ENCODE measurements around the gene BCL2L2. TPM values are rescaled to one million over a fixed set of nuclear protein-coding genes. Genes with fewer than 3 reads are reported as not detected.

The BCL2L2 gene
- total and polyA plus RNA-seq, 12 donors = 16.8 to 44.9 (median 36.4) TPM

- 0% methylated on average over 25 of the region's 25 CpGs for WGBS, 2 donors
- Histone ChIP-seq H3K4me3 (peak overlapping the region; percentile 66 to 94 (median 81)), H3K9me3 (no peaks in the 10 kb centered on the region), H3K36me3 (peaks cover 0 to 26% (median 0%) of the 10 kb centered on the region in 9 donors), H3K27ac (peak overlapping the region; percentile 81 to 100 (median 98)), H3K4me1 (peaks cover 7 to 54% (median 41%) of the 10 kb centered on the region in 9 donors), H3K27me3 (no peaks in the 10 kb centered on the region)
- TF ChIP-seq, protein P1, sequence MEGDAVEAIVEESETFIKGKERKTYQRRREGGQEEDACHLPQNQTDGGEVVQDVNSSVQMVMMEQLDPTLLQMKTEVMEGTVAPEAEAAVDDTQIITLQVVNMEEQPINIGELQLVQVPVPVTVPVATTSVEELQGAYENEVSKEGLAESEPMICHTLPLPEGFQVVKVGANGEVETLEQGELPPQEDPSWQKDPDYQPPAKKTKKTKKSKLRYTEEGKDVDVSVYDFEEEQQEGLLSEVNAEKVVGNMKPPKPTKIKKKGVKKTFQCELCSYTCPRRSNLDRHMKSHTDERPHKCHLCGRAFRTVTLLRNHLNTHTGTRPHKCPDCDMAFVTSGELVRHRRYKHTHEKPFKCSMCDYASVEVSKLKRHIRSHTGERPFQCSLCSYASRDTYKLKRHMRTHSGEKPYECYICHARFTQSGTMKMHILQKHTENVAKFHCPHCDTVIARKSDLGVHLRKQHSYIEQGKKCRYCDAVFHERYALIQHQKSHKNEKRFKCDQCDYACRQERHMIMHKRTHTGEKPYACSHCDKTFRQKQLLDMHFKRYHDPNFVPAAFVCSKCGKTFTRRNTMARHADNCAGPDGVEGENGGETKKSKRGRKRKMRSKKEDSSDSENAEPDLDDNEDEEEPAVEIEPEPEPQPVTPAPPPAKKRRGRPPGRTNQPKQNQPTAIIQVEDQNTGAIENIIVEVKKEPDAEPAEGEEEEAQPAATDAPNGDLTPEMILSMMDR (IDR thresholded peaks at IDR 0.05) = no peak
- ATAC-seq = peak in 3 of 8 donors; percentile 0 to 3 (median 1)
- intact Hi-C loops (cut with DNase I) = loop anchor here in 6 of 10 donors (1.0 to 10.0 kb wide), 6 partner anchors 15 to 843 kb away; partner anchors contain the start of genes HOMEZ (in 5 of the 6), PABPN1 (in 2 of the 6), EMC9 (in 1 of the 6) and PSME2 (in 1 of the 6)
- DNase-seq = no peak
Observed at GRCh38 chr14:23301969-23302289, 4.7 kb upstream of the BCL2L2 start.

DNA sequence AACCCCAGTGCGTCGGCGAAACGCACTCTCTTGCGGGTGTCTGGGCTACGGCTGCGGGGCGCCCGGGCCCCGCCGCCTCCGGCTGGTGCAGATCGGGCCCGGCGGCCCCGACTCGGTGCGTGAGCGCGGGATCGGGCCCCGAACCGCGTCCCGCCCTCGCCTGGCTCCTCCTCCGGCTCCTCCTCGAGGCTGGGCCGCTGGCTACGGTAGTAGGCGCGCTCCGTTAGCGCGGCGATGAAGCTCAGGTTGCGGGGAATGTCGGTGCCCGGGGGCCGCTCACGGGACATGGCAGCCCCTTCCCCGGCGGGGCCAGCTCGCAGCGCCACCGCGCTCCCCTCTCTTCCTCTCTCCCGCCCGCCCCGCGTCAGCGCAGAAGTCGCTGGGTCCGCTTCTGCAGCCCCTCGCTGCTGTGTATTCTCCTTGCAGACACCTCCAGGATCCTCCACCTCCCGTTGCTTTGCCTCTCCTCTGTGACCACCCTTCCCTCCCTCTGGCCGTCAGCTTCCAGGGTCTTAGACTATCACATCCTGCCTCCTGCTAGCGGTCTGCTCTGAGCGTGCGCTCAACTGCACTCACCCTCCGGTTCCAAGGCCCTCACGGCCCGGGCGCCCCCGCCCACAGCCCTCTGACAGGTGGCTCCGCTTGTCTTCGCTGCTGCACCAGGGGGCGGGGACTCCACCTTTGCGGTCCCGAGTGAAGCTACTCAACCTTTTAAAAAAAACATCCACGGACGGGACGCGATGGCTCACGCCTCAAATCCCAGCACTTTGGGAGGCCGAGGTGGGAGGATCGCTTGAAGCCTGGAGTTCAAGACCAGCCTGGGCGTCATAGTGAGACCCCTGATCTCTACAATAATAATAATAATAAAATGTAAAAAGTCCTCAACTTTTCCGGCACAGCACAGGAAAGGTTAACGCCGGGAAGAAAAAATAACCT lies 4.1 kb upstream of the BCL2L2 start, which contains the start of gene PPP1R3E:
Gene PPP1R3E (minus strand): TSS at position 570 of the 936 bp plus-strand sequence. CDS start 283 bp downstream, at position 287.
- Histone ChIP-seq H3K4me3 (peak within 1 kb of the TSS; percentile 66 to 94 (median 81)), H3K27ac (peak within 1 kb of the TSS; percentile 81 to 100 (median 98)), H3K4me1 (peaks cover 11 to 59% (median 46%) of the 10 kb centered on the region in 9 donors), H3K9me3 (no peaks in the 10 kb centered on the region), H3K36me3 (peaks cover 0 to 20% (median 0%) of the 10 kb centered on the region in 9 donors), H3K27me3 (no peaks in the 10 kb centered on the region)
- peak; percentile 62 to 70 for DNase-seq
- intact Hi-C loops (cut with DNase I) = loop anchor here in 2 of 10 donors (10.0 kb wide), 2 partner anchors 178 to 842 kb away; partner anchors contain the start of genes EMC9 (in 1 of the 2), PSME2 (in 1 of the 2) and RNF31 (in 1 of the 2)
- ATAC-seq = peak; percentile 3 to 58 (median 32)
- TF ChIP-seq, protein P1 (IDR thresholded peaks at IDR 0.05) = no peak
- 3% methylated on average over 78 to 81 of the region's 81 CpGs for WGBS, 2 donors

GRCh38 chr14:23307146-23307530 lies 505 bp downstream of the BCL2L2 start:
- Histone ChIP-seq H3K27ac (peak overlapping the region in 9 of 10 donors; percentile 83 to 93 (median 91)), H3K9me3 (no peaks in the 10 kb centered on the region), H3K4me3 (peak overlapping the region; percentile 39 to 85 (median 72)), H3K27me3 (no peaks in the 10 kb centered on the region), H3K4me1 (peaks cover 13 to 41% (median 37%) of the 10 kb centered on the region in 9 donors), H3K36me3 (peaks cover 0 to 47% (median 8%) of the 10 kb centered on the region in 9 donors)
- intact Hi-C loops (cut with DNase I) = loop anchor here in 3 of 10 donors (2.0 to 10.0 kb wide), 4 partner anchors 14 to 838 kb away; partner anchors contain the start of genes PABPN1 (in 2 of the 3), EMC9 (in 1 of the 3), NGDN (in 1 of the 3) and PSME2 (in 1 of the 3)
- TF ChIP-seq, protein P1 (IDR thresholded peaks at IDR 0.05) = no peak
- 10 to 21% methylated on average over 5 of the region's 5 CpGs for WGBS, 2 donors
- no peak for ATAC-seq
- DNase-seq = no peak
